ENCODE data around the gene CHPT1.
A peak's percentile ranks its signal among the peaks of the same experiment; 100 is the strongest.

DNA sequence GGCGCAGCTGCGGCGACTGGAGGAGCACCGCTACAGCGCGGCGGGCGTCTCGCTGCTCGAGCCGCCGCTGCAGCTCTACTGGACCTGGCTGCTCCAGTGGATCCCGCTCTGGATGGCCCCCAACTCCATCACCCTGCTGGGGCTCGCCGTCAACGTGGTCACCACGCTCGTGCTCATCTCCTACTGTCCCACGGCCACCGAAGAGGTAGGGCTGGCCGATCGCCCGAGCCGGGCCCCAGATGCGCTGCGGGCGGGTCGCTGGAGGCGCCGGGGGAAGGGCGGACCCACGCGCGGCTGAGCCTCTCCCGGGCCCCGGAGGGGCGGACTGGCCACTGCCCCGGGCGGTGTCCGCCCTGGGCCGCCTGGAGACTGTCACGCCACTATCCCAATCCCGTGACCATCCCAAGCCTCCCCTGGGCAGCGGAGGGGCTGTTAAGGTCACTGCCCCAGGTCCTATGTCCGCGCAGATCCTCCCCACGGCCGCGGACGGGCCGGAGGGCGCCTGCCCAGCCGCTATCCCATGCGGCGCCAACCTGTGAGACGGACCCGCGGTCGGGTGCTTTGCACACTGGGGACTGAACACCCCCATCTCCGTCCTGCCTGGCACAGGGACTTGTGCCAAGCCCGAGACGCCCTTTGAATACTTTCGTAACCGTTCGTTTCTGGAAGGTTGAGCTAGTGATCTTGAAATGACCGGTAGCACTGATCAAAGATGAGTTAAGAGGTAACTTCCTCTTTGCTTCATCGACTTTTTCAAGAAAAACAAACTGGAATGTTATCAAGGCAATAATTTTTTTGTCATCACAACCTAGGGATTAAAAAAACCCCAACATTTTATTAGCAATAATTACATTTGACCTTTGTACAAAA lies 725 bp downstream of the CHPT1 start:
- TF ChIP-seq, protein P1, sequence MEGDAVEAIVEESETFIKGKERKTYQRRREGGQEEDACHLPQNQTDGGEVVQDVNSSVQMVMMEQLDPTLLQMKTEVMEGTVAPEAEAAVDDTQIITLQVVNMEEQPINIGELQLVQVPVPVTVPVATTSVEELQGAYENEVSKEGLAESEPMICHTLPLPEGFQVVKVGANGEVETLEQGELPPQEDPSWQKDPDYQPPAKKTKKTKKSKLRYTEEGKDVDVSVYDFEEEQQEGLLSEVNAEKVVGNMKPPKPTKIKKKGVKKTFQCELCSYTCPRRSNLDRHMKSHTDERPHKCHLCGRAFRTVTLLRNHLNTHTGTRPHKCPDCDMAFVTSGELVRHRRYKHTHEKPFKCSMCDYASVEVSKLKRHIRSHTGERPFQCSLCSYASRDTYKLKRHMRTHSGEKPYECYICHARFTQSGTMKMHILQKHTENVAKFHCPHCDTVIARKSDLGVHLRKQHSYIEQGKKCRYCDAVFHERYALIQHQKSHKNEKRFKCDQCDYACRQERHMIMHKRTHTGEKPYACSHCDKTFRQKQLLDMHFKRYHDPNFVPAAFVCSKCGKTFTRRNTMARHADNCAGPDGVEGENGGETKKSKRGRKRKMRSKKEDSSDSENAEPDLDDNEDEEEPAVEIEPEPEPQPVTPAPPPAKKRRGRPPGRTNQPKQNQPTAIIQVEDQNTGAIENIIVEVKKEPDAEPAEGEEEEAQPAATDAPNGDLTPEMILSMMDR (IDR thresholded peaks at IDR 0.05), result no peak
- peak in 2 of 3 donors; percentile 57 for TF ChIP-seq POLR2A (IDR thresholded peaks at IDR 0.05)
